Inflammatory macrophage treated with lipopolysaccharide for 4 hours (primary cell): Measurements from ENCODE around the gene USP15.

Source experiments
- DNase-seq: peaks from one replicate; pipeline ENCODE4 v3.0.0-alpha.2; 2020

Gene USP15

GRCh38 chr12:62258231-62258630, 2.0 kb upstream of the USP15 start:
- DNase-seq: no peak

DNA sequence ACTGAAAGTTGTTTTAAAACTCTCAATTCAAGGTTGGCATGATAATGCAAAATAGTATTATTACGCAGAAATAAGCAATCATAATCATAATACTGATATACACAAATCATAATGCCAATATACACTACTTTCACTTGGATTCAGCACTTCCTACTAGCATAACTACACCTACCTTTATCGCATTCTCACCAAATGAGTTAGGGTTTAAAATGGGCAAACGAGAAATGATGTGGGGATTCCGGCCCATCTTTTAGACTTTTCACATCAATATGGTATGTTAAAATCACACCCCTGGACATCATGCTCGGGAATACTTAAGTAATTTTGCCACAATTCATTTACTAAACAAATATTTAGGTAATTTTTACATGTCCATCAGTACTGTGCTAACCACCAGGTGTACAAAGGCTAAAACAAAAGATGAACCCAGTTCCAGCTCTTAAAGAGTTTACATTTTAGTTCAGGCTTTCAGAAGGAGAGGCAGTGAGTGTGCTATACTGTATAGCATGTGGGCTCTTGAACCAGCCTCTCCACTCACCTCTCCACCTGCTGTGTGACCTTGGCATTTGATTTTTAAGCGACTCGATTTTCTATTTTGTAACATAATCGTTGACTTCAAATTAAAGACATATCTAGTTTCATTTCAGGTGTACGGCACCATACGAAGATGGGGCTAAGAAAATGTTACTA, 1.1 kb upstream of the USP15 start:
- DNase-seq: no peak

- no peak for DNase-seq
Observed at GRCh38 chr12:62259631-62259992, 592 bp upstream of the USP15 start.

DNA sequence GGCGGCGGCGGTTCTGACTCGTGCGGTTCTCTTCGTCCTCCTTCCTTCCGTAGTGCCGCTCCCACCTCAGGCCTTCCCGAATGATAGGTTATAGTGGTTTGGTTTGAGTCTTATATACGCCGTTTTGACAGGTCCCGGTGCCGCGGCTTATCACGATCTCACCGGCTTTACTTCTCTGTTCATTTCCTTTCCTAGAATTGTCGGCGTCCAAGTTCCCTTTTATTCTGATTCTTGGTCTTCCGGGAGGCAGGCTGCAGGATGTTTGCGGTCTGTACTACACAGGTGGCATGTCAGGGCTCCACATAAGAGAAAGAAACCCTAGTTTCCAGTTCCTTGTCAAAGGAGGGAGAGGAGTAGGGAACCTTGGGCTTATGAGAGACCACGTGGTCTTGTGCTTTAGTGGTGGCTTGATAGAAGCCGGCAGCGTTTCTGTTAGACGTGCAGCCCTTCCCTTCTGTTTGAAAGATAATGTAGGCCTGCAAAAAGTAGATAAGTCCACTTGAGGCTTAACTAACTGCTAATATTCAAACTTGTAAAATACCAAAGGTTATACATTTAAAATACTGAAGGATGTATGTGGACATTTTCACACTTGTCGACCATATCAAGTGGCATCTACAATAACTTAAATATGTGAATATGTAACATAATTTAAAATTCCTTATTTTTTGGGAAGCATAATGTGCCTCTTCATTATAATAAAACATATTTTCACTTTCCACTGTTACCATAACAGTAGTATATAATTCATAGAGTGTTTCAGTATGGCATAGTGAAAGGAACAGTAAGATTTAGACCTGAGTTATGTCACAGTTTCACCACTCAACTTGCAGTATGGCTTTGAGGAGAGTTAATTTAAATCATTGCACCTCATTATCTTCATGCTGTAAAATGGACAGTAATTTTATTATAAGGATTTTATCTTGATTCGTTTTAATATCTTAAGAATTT, 804 bp downstream of the USP15 start:
- DNase-seq: peak; percentile 72

DNA sequence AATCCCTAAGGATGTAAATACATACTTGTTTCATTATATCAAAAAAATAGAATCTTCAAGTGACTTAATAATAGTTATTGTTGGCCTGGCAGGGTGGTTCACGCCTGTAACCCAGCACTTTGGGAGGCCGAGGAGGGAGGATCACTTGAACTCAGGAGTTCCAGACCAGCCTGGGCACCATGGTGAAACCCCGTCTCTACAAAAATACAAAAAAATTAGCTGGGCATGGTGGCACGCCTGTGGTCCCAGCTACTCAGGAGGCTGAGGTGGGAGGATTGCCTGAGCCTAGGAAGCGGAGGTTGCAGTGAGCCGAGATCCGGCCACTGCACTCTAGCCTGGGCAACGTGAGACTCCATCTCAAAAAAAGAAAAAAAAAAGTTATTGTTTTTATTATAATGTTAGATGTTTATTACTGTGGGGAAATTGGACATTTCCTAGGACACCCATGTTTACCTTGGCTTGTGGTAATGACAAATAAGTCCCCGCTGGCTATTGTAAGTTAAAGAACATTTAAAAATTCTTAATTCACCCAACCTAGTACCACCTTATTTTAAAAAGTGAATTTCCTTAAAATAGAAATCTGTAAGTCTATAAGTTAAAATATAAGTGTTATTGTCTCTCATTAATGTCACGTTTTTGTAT, 1.8 kb downstream of the USP15 start:
- no peak for DNase-seq

GRCh38 chr12:62263232-62263631, 3.0 kb downstream of the USP15 start:
- no peak for DNase-seq

DNA sequence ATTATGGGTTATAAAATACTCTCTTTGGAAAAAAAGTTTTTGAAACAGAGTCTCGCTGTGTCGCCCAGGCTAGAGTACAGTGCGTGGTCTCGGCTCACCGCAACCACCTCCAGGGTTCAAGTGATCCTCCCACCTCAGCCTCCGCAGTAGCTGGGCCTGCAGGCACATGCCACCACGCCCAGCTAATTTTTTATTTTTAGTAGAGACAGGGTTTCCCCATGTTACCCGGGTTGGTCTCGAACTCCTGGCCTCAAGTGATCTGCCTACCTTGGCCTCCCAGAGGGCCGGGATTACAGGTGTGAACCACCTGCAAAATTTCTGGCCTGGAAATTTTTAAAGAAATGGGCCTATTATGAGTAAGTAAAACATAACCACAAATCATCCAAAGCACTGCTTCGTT, 3.8 kb downstream of the USP15 start:
- no peak for DNase-seq

- peak; percentile 85 for DNase-seq
Observed at GRCh38 chr12:62264706-62265105, 4.5 kb downstream of the USP15 start.

DNA sequence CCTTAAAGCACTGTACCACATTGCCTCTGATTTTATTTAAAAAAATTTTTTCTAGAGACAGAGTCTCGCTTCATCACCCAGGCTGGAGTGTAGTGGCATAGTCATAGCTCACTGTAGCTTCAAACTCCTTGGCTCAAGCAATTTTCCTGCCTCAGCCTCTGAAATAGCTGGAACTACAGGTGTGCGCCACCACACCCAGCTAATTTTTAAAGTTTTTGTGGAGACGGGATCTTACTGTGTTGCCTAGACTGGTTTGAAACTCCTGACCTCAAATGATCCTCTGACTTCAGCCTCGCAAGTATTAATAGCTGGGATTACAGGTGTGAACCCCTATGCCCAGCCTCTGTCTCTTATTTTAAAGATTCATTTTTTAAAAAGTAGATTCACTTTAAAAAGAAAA, 5.3 kb downstream of the USP15 start:
- no peak for DNase-seq

DNA sequence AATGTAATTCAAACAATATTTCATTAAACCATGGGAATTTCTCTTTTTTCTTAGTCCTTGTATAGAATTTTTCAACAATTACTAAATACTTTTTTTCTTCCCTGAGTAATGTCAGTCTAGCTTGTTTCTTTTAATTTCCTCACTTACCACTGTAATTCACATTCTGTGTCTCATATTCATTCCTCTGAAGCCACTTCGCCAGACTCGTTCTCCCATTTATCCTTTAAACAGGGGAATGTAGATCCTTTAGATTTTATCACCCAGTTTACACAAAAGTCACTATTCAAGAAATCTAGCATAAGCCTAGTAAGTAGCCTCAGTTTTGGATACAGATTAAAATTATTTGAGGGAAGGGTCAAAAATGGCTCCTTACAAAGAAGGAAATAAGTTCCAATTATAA, 6.8 kb downstream of the USP15 start:
- no peak for DNase-seq

DNA sequence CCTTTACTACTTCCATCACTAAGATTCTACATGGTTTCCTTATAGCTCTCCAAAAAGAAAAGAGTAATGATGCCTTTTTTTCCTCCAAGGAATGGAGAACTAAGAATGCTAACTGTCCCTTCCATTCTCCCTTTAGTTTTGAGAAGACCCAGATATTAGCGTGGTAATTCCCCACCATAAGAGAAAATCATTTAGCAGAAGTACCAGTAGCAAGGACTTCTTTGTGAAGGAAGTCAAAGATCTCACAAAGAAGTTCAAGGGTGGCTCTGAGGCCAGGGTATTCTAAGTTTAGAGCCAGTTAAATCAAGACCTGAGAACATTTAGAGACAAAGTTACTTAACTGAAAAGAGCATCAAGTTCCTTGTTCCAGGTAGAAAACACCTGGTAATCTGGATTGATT, 7.3 kb downstream of the USP15 start:
- peak; percentile 63 for DNase-seq

DNA sequence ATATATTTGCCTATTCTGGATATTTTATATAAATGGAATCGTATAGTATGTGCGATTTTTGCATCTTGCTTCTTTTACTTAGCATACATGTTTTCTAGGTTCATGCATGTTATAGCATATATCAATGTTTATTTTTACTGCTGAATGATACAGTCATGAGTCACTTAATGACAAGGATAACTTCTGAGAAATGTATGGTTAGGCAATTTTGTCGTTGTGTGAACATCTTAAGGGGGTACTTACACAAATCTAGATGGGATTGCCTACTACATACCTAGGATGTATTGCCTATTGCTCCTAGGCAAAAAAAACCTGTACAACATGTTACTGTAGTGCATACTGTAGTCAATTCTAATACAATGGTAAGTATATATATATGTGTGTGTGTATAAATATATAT, 8.8 kb downstream of the USP15 start:
- DNase-seq: peak; percentile 80

DNA sequence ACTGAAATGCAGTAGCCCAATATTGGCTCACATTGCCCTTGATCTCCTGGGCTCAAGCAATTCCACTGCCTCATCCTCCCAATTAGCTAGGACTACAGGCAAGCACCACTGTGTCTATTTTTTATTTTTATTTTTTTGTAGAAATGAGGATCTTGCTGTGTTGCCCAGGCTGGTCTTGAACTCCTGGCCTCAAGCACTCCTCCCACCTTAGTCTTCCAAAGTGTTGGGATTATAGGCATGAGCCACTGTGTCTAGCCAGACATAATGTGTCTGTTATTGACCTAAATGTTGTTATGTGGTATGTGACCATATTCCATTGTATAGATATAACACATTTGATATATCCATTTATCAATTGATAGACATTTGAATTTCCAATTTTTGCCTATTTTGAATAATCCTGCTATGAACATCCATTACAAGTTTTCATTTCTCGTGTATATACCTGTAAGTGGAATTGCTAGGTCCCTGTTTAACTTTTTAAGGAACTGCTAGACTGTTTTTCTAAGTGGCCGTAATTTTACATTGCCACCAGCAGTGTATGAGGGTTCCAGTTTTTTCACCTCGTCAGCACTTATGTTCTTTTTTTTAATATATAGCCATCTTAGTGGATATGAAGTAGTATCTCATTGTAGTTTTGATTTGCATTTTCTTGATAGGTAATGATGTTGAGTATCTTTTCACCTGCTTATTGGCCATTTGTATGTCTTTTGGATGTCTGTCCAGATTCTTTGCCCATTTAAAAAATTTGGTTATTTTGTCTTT, 9.4 kb downstream of the USP15 start:
- no peak for DNase-seq

DNA sequence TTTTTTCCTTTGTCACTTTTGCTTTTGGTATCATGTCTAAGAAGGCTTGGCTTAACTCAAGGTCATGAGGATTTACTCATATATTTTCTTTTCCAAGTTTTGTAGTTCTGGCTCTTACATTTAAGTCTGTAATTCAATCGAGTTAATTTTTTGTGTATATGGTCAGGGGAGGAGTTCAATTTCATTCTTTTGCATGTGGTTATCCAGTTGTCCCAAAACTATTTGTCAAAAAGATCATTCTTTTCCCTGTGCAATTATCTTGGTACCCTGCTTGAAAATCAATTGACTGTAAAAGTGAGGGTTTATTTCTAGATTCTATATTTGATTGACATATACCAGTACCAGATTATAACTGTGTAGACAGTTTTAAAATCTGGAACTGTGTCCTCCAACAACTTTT, 10.2 kb downstream of the USP15 start:
- peak; percentile 47 for DNase-seq

DNA sequence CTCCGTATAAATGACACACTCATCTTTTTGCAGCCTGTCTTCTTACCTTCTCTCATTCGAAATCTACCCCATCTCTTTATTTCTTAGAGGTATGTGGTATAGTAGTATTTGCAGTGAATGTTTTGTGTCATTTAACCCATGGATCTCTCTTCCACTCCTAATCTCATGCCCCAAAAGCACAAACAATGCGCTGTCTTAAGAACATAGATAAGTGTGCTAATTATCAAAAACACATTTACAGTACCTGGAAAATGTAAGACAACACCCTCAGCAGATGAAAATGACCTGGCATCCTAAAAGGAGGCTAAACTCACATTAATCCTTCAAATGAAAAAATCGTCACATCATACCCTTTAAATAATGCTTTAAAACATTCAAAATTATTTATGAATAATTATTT, 10.7 kb downstream of the USP15 start:
- no peak for DNase-seq

GRCh38 chr12:62272936-62273552, 12.8 kb downstream of the USP15 start:
- DNase-seq: no peak

DNA sequence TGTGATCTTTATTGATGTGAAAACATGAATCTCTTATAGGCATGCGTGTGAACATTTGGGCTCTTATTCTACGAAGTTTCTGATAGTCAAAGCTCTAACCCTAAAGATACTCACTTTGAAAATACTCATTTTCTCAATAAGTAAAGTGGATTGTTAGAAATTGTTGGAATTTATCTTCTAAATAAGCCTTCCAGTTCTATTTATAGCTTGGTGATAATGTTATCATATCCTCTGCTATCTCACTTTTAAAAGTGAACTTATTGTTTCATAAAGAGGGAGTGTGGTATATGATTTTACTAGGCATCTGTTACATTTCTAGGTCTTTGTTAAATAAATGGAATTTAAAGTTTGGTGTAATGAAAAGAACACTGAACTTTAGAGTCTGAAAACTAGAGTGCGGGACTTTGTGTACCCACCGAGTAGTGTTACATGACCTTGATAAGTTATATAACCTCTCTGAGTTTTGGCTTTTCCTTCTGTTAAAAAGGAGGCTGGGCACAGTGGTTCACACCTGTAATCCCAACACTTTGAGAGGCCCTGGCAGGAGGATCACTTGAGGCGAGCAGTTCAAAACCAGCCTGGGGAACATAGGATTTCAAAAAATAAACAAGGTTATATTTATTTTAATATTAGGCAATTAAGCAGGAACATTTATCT, 13.6 kb downstream of the USP15 start:
- no peak for DNase-seq

DNA sequence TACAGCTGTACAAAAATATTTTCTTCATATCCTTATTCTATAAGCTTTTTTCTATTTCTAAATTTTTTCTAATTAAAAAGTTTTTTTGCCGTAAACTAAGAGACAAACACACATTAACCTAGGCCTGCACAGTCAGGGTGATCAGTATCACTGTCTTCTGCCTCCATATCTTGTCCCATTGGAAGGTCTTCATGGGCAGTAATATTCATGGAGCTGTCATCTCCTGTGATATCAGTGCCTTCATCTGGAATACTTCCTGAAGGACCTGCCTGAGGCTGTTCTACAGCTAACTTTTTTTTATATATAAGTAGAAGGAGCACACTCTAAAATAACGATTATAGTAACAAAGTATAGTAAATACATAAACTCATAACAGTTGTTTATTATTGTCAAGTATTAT, 17.8 kb downstream of the USP15 start:
- no peak for DNase-seq

- DNase-seq: no peak
Observed at GRCh38 chr12:62279058-62279457, 18.9 kb downstream of the USP15 start.

- no peak for DNase-seq
Observed at GRCh38 chr12:62279961-62280360, 19.8 kb downstream of the USP15 start.

GRCh38 chr12:62282057-62282774, 22.0 kb downstream of the USP15 start:
- no peak for DNase-seq
